ENCODE data around the gene PNMA8B. TPM values are rescaled to one million over a fixed set of nuclear protein-coding genes. Genes with fewer than 3 reads are reported as not detected.

Gene PNMA8B
- total RNA-seq, 6 donors from 2014 or later = 0.39 to 2.7 (median 1.6) TPM

DNA sequence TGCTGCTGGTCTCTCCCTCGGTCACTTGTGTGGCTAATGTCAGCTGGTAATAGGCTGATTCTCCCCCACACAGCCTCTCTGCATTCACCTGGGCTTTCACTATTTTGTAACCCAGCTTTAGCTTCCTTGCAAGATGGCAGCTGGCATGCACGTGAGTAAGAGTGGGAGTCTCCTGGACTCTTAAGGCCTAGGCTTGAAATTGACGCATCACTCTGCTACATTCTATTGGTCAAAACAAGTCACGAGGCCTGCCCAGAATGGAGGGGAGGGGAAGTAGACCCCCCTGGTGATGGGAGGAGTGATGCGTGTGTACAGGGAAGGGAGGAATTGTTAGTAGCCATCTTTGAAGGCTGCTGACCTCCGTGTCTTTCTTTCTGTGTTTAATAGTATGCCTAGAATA, 24.9 kb upstream of the PNMA8B start:
- no peaks in the 10 kb centered on the region for H3K27me3 ChIP-seq
- TF ChIP-seq POLR2A (IDR thresholded peaks at IDR 0.05) = no peak
- no peak for TF ChIP-seq POLR2AphosphoS5 (IDR thresholded peaks at IDR 0.05)
- TF ChIP-seq, protein P1, sequence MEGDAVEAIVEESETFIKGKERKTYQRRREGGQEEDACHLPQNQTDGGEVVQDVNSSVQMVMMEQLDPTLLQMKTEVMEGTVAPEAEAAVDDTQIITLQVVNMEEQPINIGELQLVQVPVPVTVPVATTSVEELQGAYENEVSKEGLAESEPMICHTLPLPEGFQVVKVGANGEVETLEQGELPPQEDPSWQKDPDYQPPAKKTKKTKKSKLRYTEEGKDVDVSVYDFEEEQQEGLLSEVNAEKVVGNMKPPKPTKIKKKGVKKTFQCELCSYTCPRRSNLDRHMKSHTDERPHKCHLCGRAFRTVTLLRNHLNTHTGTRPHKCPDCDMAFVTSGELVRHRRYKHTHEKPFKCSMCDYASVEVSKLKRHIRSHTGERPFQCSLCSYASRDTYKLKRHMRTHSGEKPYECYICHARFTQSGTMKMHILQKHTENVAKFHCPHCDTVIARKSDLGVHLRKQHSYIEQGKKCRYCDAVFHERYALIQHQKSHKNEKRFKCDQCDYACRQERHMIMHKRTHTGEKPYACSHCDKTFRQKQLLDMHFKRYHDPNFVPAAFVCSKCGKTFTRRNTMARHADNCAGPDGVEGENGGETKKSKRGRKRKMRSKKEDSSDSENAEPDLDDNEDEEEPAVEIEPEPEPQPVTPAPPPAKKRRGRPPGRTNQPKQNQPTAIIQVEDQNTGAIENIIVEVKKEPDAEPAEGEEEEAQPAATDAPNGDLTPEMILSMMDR (IDR thresholded peaks at IDR 0.05) = no peak
- TF ChIP-seq EP300 (IDR thresholded peaks at IDR 0.05) = no peak
- WGBS, 2 donors = 88 to 94% methylated on average over 6 of the region's 6 CpGs
- H3K27ac ChIP-seq = no peak overlapping the region
- no peak overlapping the region for H3K4me3 ChIP-seq
- H3K9me3 ChIP-seq = no peaks in the 10 kb centered on the region
- ATAC-seq (ENCODE audit: low FRiP score in 2 of 2) (no peak), DNase-seq (no peak)
- no peaks in the 10 kb centered on the region for H3K36me3 ChIP-seq
- no peaks in the 10 kb centered on the region for H3K4me1 ChIP-seq

DNA sequence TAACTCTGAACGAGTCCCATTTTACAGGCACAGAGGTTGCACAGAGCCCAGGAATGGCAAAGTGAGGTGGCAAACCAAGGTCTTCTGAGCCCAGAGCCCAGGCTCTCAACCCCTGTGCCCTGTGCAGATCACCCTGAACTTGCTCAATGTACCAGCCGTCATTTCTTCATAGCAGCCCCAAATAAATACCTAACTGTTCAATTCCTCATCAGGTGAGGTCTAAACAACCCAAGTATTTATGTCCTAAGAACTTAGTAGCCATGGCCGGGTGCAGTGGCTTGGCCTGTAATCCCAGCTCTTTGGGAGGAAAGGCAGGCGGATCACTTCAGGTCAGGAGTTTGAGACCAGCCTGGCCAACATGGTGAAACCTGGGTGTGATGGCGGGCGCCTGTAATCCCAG, 21.8 kb upstream of the PNMA8B start:
- H3K9me3 ChIP-seq = no peaks in the 10 kb centered on the region
- no peak for TF ChIP-seq POLR2A (IDR thresholded peaks at IDR 0.05)
- H3K36me3 ChIP-seq = no peaks in the 10 kb centered on the region
- ATAC-seq (ENCODE audit: low FRiP score in 2 of 2) (no peak), DNase-seq (no peak)
- no peak overlapping the region for H3K27ac ChIP-seq
- 84 to 94% methylated on average over 6 of the region's 6 CpGs for WGBS, 2 donors
- no peaks in the 10 kb centered on the region for H3K27me3 ChIP-seq
- H3K4me3 ChIP-seq = no peak overlapping the region
- peaks cover 5 to 8% (median 6%) of the 10 kb centered on the region in 4 donors for H3K4me1 ChIP-seq

DNA sequence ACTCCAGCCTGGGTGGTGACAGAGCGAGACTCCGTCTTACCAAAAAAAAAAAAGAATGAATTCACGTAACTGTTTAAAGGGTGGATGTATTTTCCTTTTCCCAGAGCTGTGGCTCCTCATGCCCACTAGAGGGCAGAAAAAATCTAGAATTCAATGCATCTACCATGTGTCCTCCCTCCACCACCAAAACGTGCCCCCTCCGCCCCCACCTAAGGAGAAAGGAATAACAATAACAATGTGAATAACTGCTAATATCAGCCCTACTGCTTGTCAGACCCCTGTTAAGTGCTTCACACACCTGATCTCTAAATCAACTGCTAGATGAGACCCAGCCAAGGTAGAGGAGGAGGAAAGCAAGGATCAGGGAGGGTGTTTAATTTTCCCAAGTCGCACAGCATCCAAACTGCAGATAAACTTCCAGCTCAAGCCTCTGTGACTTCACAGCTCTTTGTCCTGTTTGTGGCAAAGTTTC, 20.2 kb upstream of the PNMA8B start:
- DNase-seq = no peak
- H3K27ac ChIP-seq = no peak overlapping the region
- no peak overlapping the region for H3K4me3 ChIP-seq
- H3K36me3 ChIP-seq = no peaks in the 10 kb centered on the region
- H3K9me3 ChIP-seq = peaks cover 0 to 10% (median 8%) of the 10 kb centered on the region in 4 donors
- ATAC-seq (ENCODE audit: low FRiP score in 2 of 2) = peak in 1 of 2 donors; percentile 56
- H3K4me1 ChIP-seq = peaks cover 5 to 8% (median 6%) of the 10 kb centered on the region in 4 donors
- WGBS, 2 donors = 15 to 22% methylated on average over 6 of the region's 6 CpGs
- TF ChIP-seq, protein P1 (IDR thresholded peaks at IDR 0.05) = peak; percentile 34 to 54 (median 38)
- TF ChIP-seq POLR2A (IDR thresholded peaks at IDR 0.05) = no peak
- H3K27me3 ChIP-seq = no peaks in the 10 kb centered on the region

DNA sequence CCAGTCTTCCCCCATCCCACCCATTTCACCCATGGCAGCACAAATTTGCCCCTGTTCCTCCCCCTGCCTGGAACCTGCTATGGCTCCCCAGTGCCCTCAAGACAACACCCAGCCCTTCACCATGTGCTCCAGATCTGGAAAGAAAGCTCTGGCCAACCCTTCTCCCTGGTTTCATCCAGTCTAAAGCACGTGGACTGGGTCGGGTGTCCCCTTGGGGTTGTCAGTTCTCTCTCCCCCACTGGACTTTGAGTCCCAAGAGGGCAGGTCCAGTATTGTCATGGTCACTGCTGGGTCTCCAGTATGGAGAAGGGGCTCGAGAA, 19.6 kb upstream of the PNMA8B start:
- Histone ChIP-seq H3K27ac (no peak overlapping the region), H3K36me3 (no peaks in the 10 kb centered on the region), H3K9me3 (peaks cover 0 to 12% (median 9%) of the 10 kb centered on the region in 4 donors), H3K4me1 (peaks cover 5 to 8% (median 6%) of the 10 kb centered on the region in 4 donors), H3K4me3 (no peak overlapping the region), H3K27me3 (no peaks in the 10 kb centered on the region)
- DNase-seq (no peak), ATAC-seq (ENCODE audit: low FRiP score in 2 of 2) (no peak)
- WGBS, 2 donors = 83% methylated on average over 3 of the region's 3 CpGs
- TF ChIP-seq, protein P1 (IDR thresholded peaks at IDR 0.05) = no peak
- TF ChIP-seq POLR2A (IDR thresholded peaks at IDR 0.05) = no peak
- TF ChIP-seq EP300 (IDR thresholded peaks at IDR 0.05) = no peak
- TF ChIP-seq POLR2AphosphoS5 (IDR thresholded peaks at IDR 0.05) = no peak

DNA sequence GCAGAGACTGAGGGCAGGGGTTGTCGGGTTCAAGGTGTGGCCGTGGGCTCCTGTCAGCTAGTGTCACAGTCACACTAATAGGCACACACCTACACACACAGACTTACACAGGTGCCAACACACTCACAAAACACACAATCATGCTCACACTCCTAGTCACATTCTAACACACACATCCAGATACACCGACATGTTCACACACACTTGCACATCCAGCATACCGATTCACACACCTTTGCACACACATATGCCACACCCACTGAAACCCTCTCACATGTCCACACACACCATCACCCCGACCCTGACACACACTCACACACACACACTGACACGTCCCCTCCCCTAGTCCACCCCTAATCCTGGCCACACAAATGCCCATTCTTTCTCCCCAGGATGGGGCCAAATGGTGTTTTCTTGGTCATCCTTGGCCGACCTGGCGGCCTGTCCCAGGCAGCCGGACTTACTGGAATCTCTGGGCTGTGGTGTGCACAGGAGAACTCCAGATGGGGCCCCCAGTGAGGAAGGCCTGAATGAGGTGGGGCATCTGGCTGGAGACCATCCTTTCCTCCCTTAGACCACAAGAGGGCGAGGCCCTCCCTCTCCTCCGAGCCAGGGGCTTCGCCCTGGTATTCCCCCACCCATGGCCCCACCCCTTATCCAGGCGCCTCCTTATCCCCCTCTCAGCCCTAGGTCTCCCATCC, 19.1 kb upstream of the PNMA8B start:
- Histone ChIP-seq H3K27me3 (no peaks in the 10 kb centered on the region), H3K4me1 (peaks cover 5 to 8% (median 6%) of the 10 kb centered on the region in 4 donors), H3K9me3 (peaks cover 0 to 12% (median 9%) of the 10 kb centered on the region in 4 donors), H3K4me3 (no peak overlapping the region), H3K36me3 (no peaks in the 10 kb centered on the region), H3K27ac (no peak overlapping the region)
- DNase-seq = no peak
- ATAC-seq (ENCODE audit: low FRiP score in 2 of 2) = no peak
- no peak for TF ChIP-seq EP300 (IDR thresholded peaks at IDR 0.05)
- no peak for TF ChIP-seq POLR2A (IDR thresholded peaks at IDR 0.05)
- no peak for TF ChIP-seq POLR2AphosphoS5 (IDR thresholded peaks at IDR 0.05)
- TF ChIP-seq, protein P1 (IDR thresholded peaks at IDR 0.05) = no peak
- 65 to 76% methylated on average over 12 to 13 of the region's 13 CpGs for WGBS, 2 donors
